GM13976 (cell line): Measurements from ENCODE around the gene PRPSAP2.

ENCODE experiments used
- DNase-seq: peaks from one replicate; pipeline ENCODE4 v3.0.0; 2012; ENCODE audit warnings: low spot score
- CTCF ChIP-seq: IDR thresholded peaks from 2 replicates; pipeline ENCODE4 v1.5.1; 2012; ENCODE audit warnings: borderline replicate concordance, mild to moderate bottlenecking; ENCODE audit not compliant: insufficient read depth; ENCODE audit errors: extremely low read depth, missing control alignments, control extremely low read depth
- in situ Hi-C: fragments of 300-500 bp; cut with MboI; formaldehyde crosslinking; loops from one replicate; pipeline ENCODE4 v1.12.0; 2022; ENCODE audit warnings: low sequenced_read_pairs, mixed read lengths, inconsistent platforms; ENCODE audit not compliant: unreplicated experiment

Gene PRPSAP2

GRCh38 chr17:18970582-18971480, 112.9 kb downstream of the PRPSAP2 start:
- no peak for TF ChIP-seq CTCF
- DNase-seq, result no peak
- in situ Hi-C loops, result no loop called here

GRCh38 chr17:18971801-18972200, 113.9 kb downstream of the PRPSAP2 start:
- no peak for TF ChIP-seq CTCF
- in situ Hi-C loops, result no loop called here
- no peak for DNase-seq

- no peak for DNase-seq
- TF ChIP-seq CTCF, result no peak
- in situ Hi-C loops, result no loop called here
Measured at GRCh38 chr17:18974407-18975149, 116.6 kb downstream of the PRPSAP2 start.

- TF ChIP-seq CTCF, result no peak
- DNase-seq, result no peak
- in situ Hi-C loops, result no loop called here
Measured at GRCh38 chr17:18975597-18975996, 117.7 kb downstream of the PRPSAP2 start.

GRCh38 chr17:18976201-18976600, 118.3 kb downstream of the PRPSAP2 start:
- TF ChIP-seq CTCF, result no peak
- DNase-seq, result no peak
- in situ Hi-C loops, result no loop called here

GRCh38 chr17:18977021-18977420, 119.1 kb downstream of the PRPSAP2 start:
- TF ChIP-seq CTCF, result no peak
- in situ Hi-C loops, result no loop called here
- DNase-seq, result no peak
